ENCODE measurements around the gene AKAP12.

The AKAP12 gene

GRCh38 chr6:151403919-151404308 is 164.1 kb downstream of the AKAP12 start:
- no peak for DNase-seq (ENCODE audit: low read depth in 1 of 2, low spot score in 1 of 2)

All from activated CD4-positive, alpha-beta T cell treated with anti-CD3 and anti-CD28 coated beads, Interleukin-2, amount 50 U/mL, for 24 hours (primary cell).